Fibroblast of lung (primary cell): ENCODE results near the gene GSE1. TPM values are rescaled to one million over a fixed set of nuclear protein-coding genes. Genes with fewer than 3 reads are reported as not detected.

ENCODE experiments used
- DNase-seq, 2 donors: peaks; one replicate each; pipeline versions ENCODE4 v3.0.0 to v3.0.0-alpha.2; 2010; ENCODE audit warnings: low read depth in 2 of 2
- H2AFZ ChIP-seq: 2 replicates; pipeline ENCODE4 v1.5.1; 2012; ENCODE audit warnings: low read length, control low read depth, inconsistent platforms
- H3K27ac ChIP-seq: 2 replicates; pipeline ENCODE4 v1.5.1; 2011; ENCODE audit warnings: low read length, control low read depth; ENCODE audit not compliant: insufficient read depth
- H3K27me3 ChIP-seq: 2 replicates; pipeline ENCODE4 v1.5.1; 2011; ENCODE audit warnings: mild to moderate bottlenecking, low read length; ENCODE audit not compliant: control insufficient read depth, insufficient read depth
- H3K36me3 ChIP-seq: 2 replicates; pipeline ENCODE4 v1.5.1; 2011; ENCODE audit warnings: low read length; ENCODE audit not compliant: control insufficient read depth, insufficient read depth
- H3K4me1 ChIP-seq: 2 replicates; pipeline ENCODE4 v1.5.1; 2011; ENCODE audit warnings: low read length; ENCODE audit not compliant: control insufficient read depth, insufficient read depth; ENCODE audit errors: extremely low read depth
- H3K4me2 ChIP-seq: 2 replicates; pipeline ENCODE4 v1.5.1; 2011; ENCODE audit warnings: low read length, control low read depth; ENCODE audit not compliant: insufficient read depth; ENCODE audit errors: extremely low read depth
- H3K4me3 ChIP-seq, 4 experiments: fragments of 200-600 bp in 1 of 4; sonication (generic) in 1 of 4; replicated peaks in 1 of 4; 2 replicates each; pipeline ENCODE4 v1.5.1; 2011 to 2016; ENCODE audit warnings: low read length in 4 of 4, low read depth in 3 of 4, mild to moderate bottlenecking in 3 of 4, control low read depth in 2 of 4, inconsistent platforms in 1 of 4, mixed read lengths in 1 of 4; ENCODE audit not compliant: insufficient read depth in 1 of 4; ENCODE audit errors: control extremely low read depth in 1 of 4
- H3K79me2 ChIP-seq: 2 replicates; pipeline ENCODE4 v1.5.1; 2012; ENCODE audit warnings: mild to moderate bottlenecking, low read length, inconsistent platforms; ENCODE audit not compliant: control insufficient read depth, insufficient read depth
- H3K9ac ChIP-seq: 2 replicates; pipeline ENCODE4 v1.5.1; 2011; ENCODE audit warnings: mild to moderate bottlenecking, low read length, control low read depth; ENCODE audit not compliant: insufficient read depth
- H3K9me3 ChIP-seq: 2 replicates; pipeline ENCODE4 v1.5.1; 2012; ENCODE audit warnings: low read depth, low read length; ENCODE audit not compliant: control insufficient read depth, insufficient read depth
- H4K20me1 ChIP-seq: 2 replicates; pipeline ENCODE4 v1.5.1; 2011; ENCODE audit warnings: low read length; ENCODE audit not compliant: control insufficient read depth, insufficient read depth; ENCODE audit errors: extremely low read depth
- EZH2 ChIP-seq: IDR thresholded peaks from 2 replicates; pipeline ENCODE4 v1.5.1; 2012; ENCODE audit warnings: low read length, control low read depth, mild to moderate bottlenecking; ENCODE audit errors: missing control alignments
- polyA plus RNA-seq, 2 donors: library from polyadenylated mRNA; depleted of rRNA in 1 of 2; stranded (reverse) in 1 of 2; unstranded in 1 of 2; fragments of >200 nt; gene quantifications; 2 replicates each; pipeline ENCODE4 v1.2.1, GENCODE V29; 2011 to 2012; ENCODE audit warnings: missing spikeins in 1 of 2
- total RNA-seq: library from RNA; depleted of rRNA; stranded (reverse); fragments of >200 nt; gene quantifications from 2 replicates; pipeline ENCODE4 v1.2.1, GENCODE V29; 2014
- TF ChIP-seq, protein P1 (sequence below), 2 donors: IDR thresholded peaks in 1 of 2; conservative IDR thresholded peaks in 1 of 2; 1 replicate in 1 of 2; 2 replicates in 1 of 2; pipeline ENCODE4 v1.5.1; 2011 to 2012; ENCODE audit warnings: low read length in 2 of 2, control low read depth in 1 of 2, inconsistent platforms in 1 of 2, low read depth in 1 of 2, mild to moderate bottlenecking in 1 of 2

The GSE1 gene
- total and polyA plus RNA-seq, 2 donors (not counting 1 experiment from before 2014, with no cell fraction given), result 11.0 to 35.7 TPM

DNA sequence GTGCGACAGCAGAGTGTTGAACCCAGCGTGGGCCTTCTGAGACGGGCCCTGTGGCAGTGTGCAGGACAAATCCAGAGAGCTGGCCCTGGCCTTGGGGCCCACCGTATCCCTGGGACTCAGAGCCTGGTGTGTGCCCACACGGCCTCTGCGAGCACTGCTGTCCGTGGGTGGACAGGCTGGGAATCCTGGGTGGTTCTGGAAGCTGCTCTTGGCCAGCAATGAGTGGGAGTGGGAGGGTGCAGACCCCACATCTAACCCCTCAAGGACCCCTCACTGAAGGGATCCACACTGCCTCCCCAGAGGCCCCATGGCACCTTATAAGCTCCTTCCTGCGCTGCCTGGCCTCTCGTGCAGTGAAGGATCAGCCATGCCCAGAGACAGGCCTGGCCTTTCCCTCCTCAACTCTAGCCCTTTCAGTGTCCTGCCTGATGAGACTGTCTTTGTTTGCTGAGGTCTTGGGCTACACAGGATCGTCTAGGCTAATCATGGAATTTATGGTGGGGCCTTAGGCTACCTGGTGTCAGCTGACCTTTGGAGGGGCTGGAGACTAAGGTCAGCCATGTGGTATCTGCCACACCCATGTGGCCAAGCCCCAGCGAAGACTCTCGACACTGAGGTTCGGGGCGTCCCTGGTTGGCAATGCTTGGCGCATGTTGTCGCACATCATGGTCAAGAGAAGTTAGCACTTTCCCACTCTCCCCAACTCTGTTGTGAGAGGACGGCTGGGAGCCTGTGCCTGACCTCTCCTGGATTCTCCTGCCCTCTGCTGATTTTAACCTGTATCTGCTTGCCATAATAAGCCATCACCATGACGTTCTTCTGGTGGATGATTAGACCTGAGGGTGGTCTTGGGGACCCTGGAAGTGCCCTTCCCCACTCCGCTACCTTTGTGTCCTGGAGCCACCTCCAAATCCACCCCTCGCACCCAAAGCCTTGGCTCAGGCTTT is 92.1 kb downstream of the GSE1 start:
- no peaks in the 10 kb centered on the region for H3K79me2 ChIP-seq
- no peak overlapping the region for H3K9ac ChIP-seq
- no peaks in the 10 kb centered on the region for H3K9me3 ChIP-seq
- no peaks in the 10 kb centered on the region for H3K27me3 ChIP-seq
- no peaks in the 10 kb centered on the region for H4K20me1 ChIP-seq
- no peak overlapping the region for H3K27ac ChIP-seq
- H3K36me3 ChIP-seq, result peaks cover 2% of the 10 kb centered on the region
- DNase-seq, result no peak
- H3K4me2 ChIP-seq, result no peak overlapping the region
- no peaks in the 10 kb centered on the region for H3K4me1 ChIP-seq
- no peak overlapping the region for H3K4me3 ChIP-seq
- H2AFZ ChIP-seq, result no peak overlapping the region
- TF ChIP-seq EZH2, result no peak
- TF ChIP-seq, protein P1, sequence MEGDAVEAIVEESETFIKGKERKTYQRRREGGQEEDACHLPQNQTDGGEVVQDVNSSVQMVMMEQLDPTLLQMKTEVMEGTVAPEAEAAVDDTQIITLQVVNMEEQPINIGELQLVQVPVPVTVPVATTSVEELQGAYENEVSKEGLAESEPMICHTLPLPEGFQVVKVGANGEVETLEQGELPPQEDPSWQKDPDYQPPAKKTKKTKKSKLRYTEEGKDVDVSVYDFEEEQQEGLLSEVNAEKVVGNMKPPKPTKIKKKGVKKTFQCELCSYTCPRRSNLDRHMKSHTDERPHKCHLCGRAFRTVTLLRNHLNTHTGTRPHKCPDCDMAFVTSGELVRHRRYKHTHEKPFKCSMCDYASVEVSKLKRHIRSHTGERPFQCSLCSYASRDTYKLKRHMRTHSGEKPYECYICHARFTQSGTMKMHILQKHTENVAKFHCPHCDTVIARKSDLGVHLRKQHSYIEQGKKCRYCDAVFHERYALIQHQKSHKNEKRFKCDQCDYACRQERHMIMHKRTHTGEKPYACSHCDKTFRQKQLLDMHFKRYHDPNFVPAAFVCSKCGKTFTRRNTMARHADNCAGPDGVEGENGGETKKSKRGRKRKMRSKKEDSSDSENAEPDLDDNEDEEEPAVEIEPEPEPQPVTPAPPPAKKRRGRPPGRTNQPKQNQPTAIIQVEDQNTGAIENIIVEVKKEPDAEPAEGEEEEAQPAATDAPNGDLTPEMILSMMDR (conservative IDR thresholded peaks at IDR 0.05 in 1 of 2, IDR thresholded peaks at IDR 0.05 in 1 of 2; ENCODE audit: low read depth in 1 of 2, low read length in 2 of 2), result no peak

DNA sequence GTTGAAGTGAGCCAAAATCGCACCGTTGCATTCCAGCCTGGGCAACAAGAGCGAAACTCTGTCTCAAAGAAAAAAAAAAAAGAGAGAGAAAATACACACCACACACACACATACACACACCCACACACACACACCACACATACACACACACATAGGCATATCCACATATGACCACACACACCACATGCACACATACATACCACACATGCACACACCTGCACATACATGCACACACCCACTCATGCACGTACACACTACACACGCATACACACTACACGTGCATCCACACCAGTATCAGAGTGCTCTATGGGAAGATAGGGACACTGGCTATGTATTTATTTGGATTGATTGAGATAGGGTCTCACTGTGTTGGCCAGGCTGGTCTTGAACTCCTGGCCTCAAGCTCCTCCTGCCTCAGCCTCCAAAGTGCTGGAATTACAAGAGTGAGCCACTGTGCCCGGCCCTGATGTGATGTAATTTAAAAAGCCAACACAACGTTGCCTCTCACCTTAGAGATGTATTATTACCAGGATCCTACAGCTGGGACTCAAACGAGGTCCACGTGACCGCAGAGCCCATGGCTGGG is 93.4 kb downstream of the GSE1 start:
- Histone ChIP-seq H3K27me3 (no peaks in the 10 kb centered on the region), H4K20me1 (no peaks in the 10 kb centered on the region), H3K4me2 (no peak overlapping the region), H3K4me1 (no peaks in the 10 kb centered on the region), H3K9me3 (no peaks in the 10 kb centered on the region), H3K27ac (no peak overlapping the region), H3K79me2 (no peaks in the 10 kb centered on the region), H3K9ac (no peak overlapping the region), H3K36me3 (peaks cover 2% of the 10 kb centered on the region), H2AFZ (no peak overlapping the region), H3K4me3 (no peak overlapping the region)
- TF ChIP-seq EZH2, result no peak
- TF ChIP-seq, protein P1 (conservative IDR thresholded peaks at IDR 0.05 in 1 of 2, IDR thresholded peaks at IDR 0.05 in 1 of 2; ENCODE audit: low read depth in 1 of 2, low read length in 2 of 2), result no peak
- DNase-seq, result no peak

DNA sequence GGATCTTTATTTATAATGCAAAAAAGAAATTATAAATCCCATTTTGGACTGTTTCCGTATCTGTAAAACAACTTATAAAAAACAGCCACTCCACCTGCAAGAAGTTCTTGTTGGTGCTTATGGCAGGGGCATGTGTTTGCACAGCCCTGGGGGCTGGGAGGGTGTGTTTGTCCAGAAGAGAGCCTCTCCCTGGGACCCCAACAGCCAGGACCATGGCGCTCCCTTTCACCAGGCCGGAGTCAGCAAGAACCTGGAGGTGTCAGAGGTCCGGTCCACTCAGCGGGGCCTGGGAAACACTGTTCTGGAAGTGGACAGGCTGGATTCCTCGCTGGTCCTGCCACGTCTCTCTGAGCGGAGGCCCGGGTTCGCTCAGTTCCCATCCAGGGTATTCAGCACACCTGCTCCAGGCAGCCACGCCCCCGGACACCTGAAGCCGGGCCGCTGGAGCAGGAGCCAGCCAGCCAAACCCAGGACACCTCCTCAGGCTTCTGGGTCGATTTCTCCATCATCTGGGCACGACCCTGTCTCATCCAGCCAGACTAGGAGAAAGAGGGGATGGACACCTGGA is 94.5 kb downstream of the GSE1 start:
- Histone ChIP-seq H4K20me1 (no peaks in the 10 kb centered on the region), H3K36me3 (peaks cover 2% of the 10 kb centered on the region), H3K9ac (no peak overlapping the region), H2AFZ (no peak overlapping the region), H3K9me3 (no peaks in the 10 kb centered on the region), H3K27ac (no peak overlapping the region), H3K4me2 (no peak overlapping the region), H3K27me3 (no peaks in the 10 kb centered on the region), H3K79me2 (no peaks in the 10 kb centered on the region), H3K4me1 (no peaks in the 10 kb centered on the region), H3K4me3 (no peak overlapping the region)
- DNase-seq, result no peak
- TF ChIP-seq EZH2, result no peak
- TF ChIP-seq, protein P1 (conservative IDR thresholded peaks at IDR 0.05 in 1 of 2, IDR thresholded peaks at IDR 0.05 in 1 of 2; ENCODE audit: low read depth in 1 of 2, low read length in 2 of 2), result no peak
